ENCODE results near the gene STX16. TPM values are rescaled to one million over a fixed set of nuclear protein-coding genes. Genes with fewer than 3 reads are reported as not detected.

STX16 gene
- total and polyA plus RNA-seq, 7 donors = 14.6 to 126 (median 43.8) TPM

DNA sequence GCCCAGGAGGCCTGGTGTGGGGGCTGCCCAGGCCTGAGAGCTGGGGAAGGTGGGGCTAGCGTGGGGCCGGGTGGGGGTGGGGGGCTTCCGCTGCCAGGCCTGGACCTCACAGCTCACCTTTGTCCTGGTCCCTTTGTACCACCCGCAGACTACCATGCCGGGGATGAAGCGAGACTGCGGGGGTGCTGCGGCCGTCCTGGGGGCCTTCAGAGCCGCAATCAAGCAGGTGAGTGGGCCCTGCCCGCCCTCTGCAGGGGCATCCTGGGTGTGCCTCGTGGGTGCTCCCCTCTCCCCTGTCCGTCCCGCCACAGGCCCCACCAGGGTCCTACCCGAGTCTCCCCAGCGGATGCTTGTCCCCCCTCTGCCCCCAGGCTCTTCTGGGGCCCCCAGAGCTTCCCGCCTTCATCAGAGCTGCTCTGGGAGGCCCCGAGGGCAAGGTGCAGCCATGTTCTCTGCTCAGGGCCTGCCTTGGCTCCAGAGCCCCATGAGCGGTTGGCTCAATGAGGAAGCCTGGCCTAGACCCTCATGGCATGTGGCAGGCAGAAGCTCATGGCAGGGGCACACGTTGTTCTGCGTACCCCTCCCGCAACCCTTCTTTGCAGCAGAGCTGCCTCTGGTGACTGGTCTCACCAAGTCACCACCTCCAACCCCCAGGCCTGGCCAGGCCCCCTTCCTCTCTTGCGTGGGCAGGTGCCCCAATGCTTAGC, 56.0 kb downstream of the STX16 start:
- peak; percentile 53 for DNase-seq
- TF ChIP-seq, protein P1, sequence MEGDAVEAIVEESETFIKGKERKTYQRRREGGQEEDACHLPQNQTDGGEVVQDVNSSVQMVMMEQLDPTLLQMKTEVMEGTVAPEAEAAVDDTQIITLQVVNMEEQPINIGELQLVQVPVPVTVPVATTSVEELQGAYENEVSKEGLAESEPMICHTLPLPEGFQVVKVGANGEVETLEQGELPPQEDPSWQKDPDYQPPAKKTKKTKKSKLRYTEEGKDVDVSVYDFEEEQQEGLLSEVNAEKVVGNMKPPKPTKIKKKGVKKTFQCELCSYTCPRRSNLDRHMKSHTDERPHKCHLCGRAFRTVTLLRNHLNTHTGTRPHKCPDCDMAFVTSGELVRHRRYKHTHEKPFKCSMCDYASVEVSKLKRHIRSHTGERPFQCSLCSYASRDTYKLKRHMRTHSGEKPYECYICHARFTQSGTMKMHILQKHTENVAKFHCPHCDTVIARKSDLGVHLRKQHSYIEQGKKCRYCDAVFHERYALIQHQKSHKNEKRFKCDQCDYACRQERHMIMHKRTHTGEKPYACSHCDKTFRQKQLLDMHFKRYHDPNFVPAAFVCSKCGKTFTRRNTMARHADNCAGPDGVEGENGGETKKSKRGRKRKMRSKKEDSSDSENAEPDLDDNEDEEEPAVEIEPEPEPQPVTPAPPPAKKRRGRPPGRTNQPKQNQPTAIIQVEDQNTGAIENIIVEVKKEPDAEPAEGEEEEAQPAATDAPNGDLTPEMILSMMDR (IDR thresholded peaks at IDR 0.05) = no peak
- no peak for TF ChIP-seq POLR2A (IDR thresholded peaks at IDR 0.05)
- no peak for TF ChIP-seq EP300 (IDR thresholded peaks at IDR 0.05)
- TF ChIP-seq POLR2AphosphoS5 (IDR thresholded peaks at IDR 0.05) = no peak
- Histone ChIP-seq H3K27ac (no peak overlapping the region), H3K4me1 (no peaks in the 10 kb centered on the region), H3K36me3 (peaks cover 9 to 68% (median 17%) of the 10 kb centered on the region in 4 donors), H3K27me3 (no peaks in the 10 kb centered on the region), H3K9me3 (no peaks in the 10 kb centered on the region), H3K4me3 (no peak overlapping the region)
- intact Hi-C loops (cut with DNase I) = no loop called here
- WGBS, 2 donors = 96% methylated on average over 23 of the region's 23 CpGs

DNA sequence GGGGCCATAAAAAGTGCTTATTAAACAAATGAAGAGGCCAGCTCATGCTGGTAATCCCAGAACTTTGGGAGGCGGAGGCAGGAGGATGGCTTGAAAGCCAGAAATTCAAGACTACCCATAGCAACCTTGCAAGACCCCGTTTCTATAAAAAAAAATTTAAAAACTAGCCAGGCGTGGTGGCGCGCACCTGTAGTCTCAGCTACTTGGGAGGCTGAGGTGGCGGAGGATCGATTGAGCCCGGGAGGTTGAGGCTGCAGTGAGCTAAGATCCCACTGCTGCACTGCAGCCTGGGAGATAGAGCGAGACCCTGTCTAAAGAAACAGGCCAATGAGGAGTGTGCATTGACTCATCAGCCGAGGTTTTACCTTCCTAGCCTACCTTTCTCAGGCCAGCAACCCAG, 56.7 kb downstream of the STX16 start:
- TF ChIP-seq POLR2A (IDR thresholded peaks at IDR 0.05) (no peak), POLR2AphosphoS5 (IDR thresholded peaks at IDR 0.05) (no peak), EP300 (IDR thresholded peaks at IDR 0.05) (no peak)
- TF ChIP-seq, protein P1 (IDR thresholded peaks at IDR 0.05) = no peak
- peaks cover 9 to 61% (median 17%) of the 10 kb centered on the region in 4 donors for H3K36me3 ChIP-seq
- intact Hi-C loops (cut with DNase I) = no loop called here
- no peak overlapping the region for H3K27ac ChIP-seq
- no peaks in the 10 kb centered on the region for H3K4me1 ChIP-seq
- no peaks in the 10 kb centered on the region for H3K9me3 ChIP-seq
- no peak overlapping the region for H3K4me3 ChIP-seq
- H3K27me3 ChIP-seq = no peaks in the 10 kb centered on the region
- peak; percentile 21 for DNase-seq
- WGBS, 2 donors = 95 to 97% methylated on average over 10 of the region's 10 CpGs

DNA sequence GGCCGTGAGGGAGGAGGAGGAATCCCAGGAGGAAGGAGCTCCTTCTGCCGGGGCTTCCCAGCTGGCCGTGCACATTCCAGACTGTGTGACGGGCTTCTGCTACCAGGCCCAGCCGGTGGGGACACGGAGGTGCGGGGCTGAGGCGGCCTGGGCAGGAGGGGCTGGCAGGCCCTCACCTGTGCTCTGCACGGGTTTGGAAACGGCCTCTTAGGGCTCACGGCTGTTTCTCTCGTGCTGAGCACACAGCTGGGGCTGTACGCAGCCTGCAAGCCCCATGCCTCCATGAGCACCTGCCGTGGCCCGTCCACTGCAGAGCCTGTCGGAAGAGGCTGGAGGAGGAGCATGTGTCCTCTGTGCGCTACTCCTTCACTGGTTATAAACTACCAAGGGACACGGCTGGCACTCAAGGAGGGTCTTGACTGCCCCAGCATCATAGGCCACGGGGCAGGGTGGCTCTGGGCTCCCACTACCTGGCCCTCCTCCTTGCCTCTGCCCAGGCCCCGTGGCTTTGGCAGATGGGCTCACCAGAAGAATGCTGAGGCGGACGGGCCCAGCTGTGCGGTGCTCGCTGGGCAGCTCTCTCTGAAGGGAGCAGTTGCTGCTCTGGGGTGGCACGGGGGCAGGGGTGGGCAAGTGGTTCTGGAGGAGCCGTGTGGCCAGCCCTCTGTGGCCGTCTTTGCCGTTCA, 57.3 kb downstream of the STX16 start:
- TF ChIP-seq EP300 (IDR thresholded peaks at IDR 0.05) (no peak), POLR2A (IDR thresholded peaks at IDR 0.05) (no peak), POLR2AphosphoS5 (IDR thresholded peaks at IDR 0.05) (no peak)
- TF ChIP-seq, protein P1 (IDR thresholded peaks at IDR 0.05) = no peak
- no peak overlapping the region for H3K4me3 ChIP-seq
- H3K27me3 ChIP-seq = no peaks in the 10 kb centered on the region
- H3K9me3 ChIP-seq = no peaks in the 10 kb centered on the region
- no peak overlapping the region for H3K27ac ChIP-seq
- no peaks in the 10 kb centered on the region for H3K4me1 ChIP-seq
- H3K36me3 ChIP-seq = peaks cover 8 to 55% (median 14%) of the 10 kb centered on the region in 4 donors
- intact Hi-C loops (cut with DNase I) = no loop called here
- WGBS, 2 donors = 94 to 95% methylated on average over 28 of the region's 28 CpGs
- peak; percentile 60 for DNase-seq

DNA sequence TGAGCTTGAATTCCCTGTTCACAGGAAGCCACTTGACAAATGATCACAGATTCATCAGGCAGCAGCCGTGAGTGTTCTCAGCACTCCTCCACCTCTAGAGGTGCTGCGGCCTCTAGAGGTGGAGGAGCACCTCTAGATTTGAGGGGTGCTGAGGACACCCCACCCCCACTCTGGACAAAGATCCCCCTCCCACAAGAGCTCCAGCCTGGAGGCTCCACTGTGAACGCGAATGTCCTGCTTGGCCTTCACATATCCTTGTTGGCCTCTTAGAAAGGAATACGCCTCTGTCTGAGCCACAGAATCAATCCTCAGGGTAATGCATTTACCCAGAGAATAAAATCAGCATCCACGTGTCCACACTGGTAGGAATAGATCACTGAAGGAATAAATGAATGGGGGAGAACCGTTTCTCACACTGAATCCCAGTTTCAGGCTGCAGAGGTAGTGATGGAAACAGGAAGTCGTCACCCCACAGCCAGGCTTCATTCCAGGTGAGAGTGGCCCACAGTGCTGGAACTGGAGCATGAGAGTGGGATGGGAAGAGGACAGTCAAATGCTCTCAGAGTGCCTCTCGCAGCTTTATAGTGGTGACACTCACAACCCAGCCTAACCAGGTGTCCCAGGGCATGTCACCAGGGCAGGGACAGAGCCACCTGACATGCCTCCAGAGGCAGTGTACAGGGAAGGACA, 58.1 kb downstream of the STX16 start:
- Histone ChIP-seq H3K4me3 (no peak overlapping the region), H3K27me3 (no peaks in the 10 kb centered on the region), H3K36me3 (peaks cover under 1 to 47% (median 10%) of the 10 kb centered on the region in 4 donors), H3K9me3 (no peaks in the 10 kb centered on the region), H3K4me1 (no peaks in the 10 kb centered on the region), H3K27ac (no peak overlapping the region)
- intact Hi-C loops (cut with DNase I) = no loop called here
- WGBS, 2 donors = 89 to 91% methylated on average over 9 of the region's 9 CpGs
- TF ChIP-seq POLR2A (IDR thresholded peaks at IDR 0.05) (no peak), POLR2AphosphoS5 (IDR thresholded peaks at IDR 0.05) (no peak), EP300 (IDR thresholded peaks at IDR 0.05) (no peak)
- TF ChIP-seq, protein P1 (IDR thresholded peaks at IDR 0.05) = no peak
- peak; percentile 17 for DNase-seq

Data from sigmoid colon (tissue), 7 donors.